Caco-2 (cell line): Measurements from ENCODE around the gene EPS15. TPM values are rescaled to one million over a fixed set of nuclear protein-coding genes. Genes with fewer than 3 reads are reported as not detected.

Experiments used
- BruUV-seq: library from RNA; stranded (reverse); fragments of 400-500 nt; replicated peaks from 2 replicates; lab custom pipeline; 2021; lab: Mats Ljungman, UMichigan
- CTCF ChIA-PET: fragments of 300-600 bp; sonication (Branson Sonifier 250); formaldehyde crosslinking; loops from one replicate; lab custom pipeline; 2022; ENCODE audit warnings: antibody characterized with exemption; lab: Charles Lee
- POLR2A ChIA-PET: fragments of 300-600 bp; sonication (Branson Sonifier 250); formaldehyde crosslinking; loops from one replicate; lab custom pipeline; 2022; ENCODE audit warnings: antibody characterized with exemption; lab: Charles Lee
- DNase-seq, 2 experiments: peaks; one replicate each; pipeline versions ENCODE4 v3.0.0 to v3.0.0-alpha.2; 2020 to 2022
- H3K27me3 ChIP-seq: replicated peaks from 2 replicates; pipeline ENCODE4 v1.6.0; 2011; ENCODE audit warnings: low read length; ENCODE audit not compliant: control insufficient read depth, insufficient read depth
- H3K36me3 ChIP-seq: 2 replicates; pipeline ENCODE4 v1.5.1; 2011; ENCODE audit warnings: low read length; ENCODE audit not compliant: control insufficient read depth, insufficient read depth
- H3K4me1 ChIP-seq: fragments of 250-450 bp; sonication (Bioruptor Pico); 2 replicates; pipeline ENCODE4 v1.5.1; 2020; ENCODE audit warnings: mild to moderate bottlenecking
- H3K4me3 ChIP-seq: 2 replicates; pipeline ENCODE4 v1.5.1; 2011; ENCODE audit warnings: low read depth, mild to moderate bottlenecking, control low read depth, low read length
- H3K9me3 ChIP-seq: fragments of 250-450 bp; sonication (Bioruptor Pico); 2 replicates; pipeline ENCODE4 v1.5.1; 2020; ENCODE audit warnings: mild to moderate bottlenecking, moderate library complexity
- H3K27ac Mint-ChIP-seq: one replicate; pipeline ENCODE4 v1.8.0; 2022; ENCODE audit warnings: mixed read lengths; ENCODE audit not compliant: unreplicated experiment
- H3K27me3 Mint-ChIP-seq: one replicate; pipeline ENCODE4 v1.8.0; 2022; ENCODE audit warnings: mixed read lengths; ENCODE audit not compliant: insufficient read depth, unreplicated experiment
- H3K36me3 Mint-ChIP-seq: one replicate; pipeline ENCODE4 v1.8.0; 2022; ENCODE audit warnings: mild to moderate bottlenecking, mixed read lengths; ENCODE audit not compliant: insufficient read depth, unreplicated experiment
- H3K4me1 Mint-ChIP-seq: one replicate; pipeline ENCODE4 v1.8.0; 2022; ENCODE audit warnings: low read depth, mixed read lengths; ENCODE audit not compliant: unreplicated experiment
- H3K4me3 Mint-ChIP-seq: one replicate; pipeline ENCODE4 v1.8.0; 2022; ENCODE audit warnings: mild to moderate bottlenecking, moderate library complexity, mixed read lengths; ENCODE audit not compliant: unreplicated experiment
- H3K9me3 Mint-ChIP-seq: one replicate; pipeline ENCODE4 v1.8.0; 2022; ENCODE audit warnings: mixed read lengths; ENCODE audit not compliant: unreplicated experiment
- intact Hi-C: fragments of 100-400 bp; cut with micrococcal nuclease; formaldehyde crosslinking; loops from one replicate; pipeline ENCODE4 v1.10.0; 2022; ENCODE audit not compliant: unreplicated experiment
- total RNA-seq: library from RNA; stranded (reverse); gene quantifications from 2 replicates; pipeline ENCODE4 v1.2.3, GENCODE V29; 2022
- TF ChIP-seq, protein P1 (sequence below), 2 experiments: fragments of 200-600 bp in 1 of 2; IDR thresholded peaks; 1 replicate in 1 of 2; 2 replicates in 1 of 2; pipeline versions ENCODE4 v1.5.1 to v1.8.0; 2011 to 2022; ENCODE audit warnings: antibody characterized with exemption in 1 of 2, control low read depth in 1 of 2, inconsistent platforms in 1 of 2, low read depth in 1 of 2, low read length in 1 of 2, mild to moderate bottlenecking in 1 of 2, moderate library complexity in 1 of 2; ENCODE audit not compliant: insufficient read depth in 1 of 2, severe bottlenecking in 1 of 2, unreplicated experiment in 1 of 2

EPS15 gene
- total RNA-seq, 1 experiment from 2014 or later, result 41.5 TPM

DNA sequence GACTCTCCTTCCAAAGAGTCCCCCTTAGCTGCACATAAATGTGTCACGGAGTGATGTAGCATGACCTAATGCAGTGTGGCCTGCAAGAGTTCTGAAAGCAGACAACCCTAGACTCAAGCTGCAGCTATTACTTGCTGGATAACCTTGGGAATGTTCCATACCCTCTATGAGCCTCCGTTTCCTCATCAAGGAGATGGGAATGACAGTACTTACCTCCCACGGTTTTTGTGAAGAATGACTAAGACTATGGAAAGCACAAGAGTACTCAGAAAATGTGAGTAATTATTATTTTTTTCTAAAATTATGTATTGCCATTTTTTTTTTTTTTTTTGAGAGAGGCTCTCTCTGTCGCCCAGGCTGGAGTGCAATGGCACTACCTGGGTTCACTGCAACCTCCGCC lies 191.7 kb downstream of the EPS15 start:
- Mint-ChIP-seq H3K4me1 (peaks cover 14% of the 10 kb centered on the region), H3K4me3 (no peak overlapping the region), H3K36me3 (no peaks in the 10 kb centered on the region), H3K27me3 (no peaks in the 10 kb centered on the region), H3K9me3 (no peaks in the 10 kb centered on the region), H3K27ac (no peak overlapping the region)
- CTCF ChIA-PET, result no interaction called here
- TF ChIP-seq, protein P1, sequence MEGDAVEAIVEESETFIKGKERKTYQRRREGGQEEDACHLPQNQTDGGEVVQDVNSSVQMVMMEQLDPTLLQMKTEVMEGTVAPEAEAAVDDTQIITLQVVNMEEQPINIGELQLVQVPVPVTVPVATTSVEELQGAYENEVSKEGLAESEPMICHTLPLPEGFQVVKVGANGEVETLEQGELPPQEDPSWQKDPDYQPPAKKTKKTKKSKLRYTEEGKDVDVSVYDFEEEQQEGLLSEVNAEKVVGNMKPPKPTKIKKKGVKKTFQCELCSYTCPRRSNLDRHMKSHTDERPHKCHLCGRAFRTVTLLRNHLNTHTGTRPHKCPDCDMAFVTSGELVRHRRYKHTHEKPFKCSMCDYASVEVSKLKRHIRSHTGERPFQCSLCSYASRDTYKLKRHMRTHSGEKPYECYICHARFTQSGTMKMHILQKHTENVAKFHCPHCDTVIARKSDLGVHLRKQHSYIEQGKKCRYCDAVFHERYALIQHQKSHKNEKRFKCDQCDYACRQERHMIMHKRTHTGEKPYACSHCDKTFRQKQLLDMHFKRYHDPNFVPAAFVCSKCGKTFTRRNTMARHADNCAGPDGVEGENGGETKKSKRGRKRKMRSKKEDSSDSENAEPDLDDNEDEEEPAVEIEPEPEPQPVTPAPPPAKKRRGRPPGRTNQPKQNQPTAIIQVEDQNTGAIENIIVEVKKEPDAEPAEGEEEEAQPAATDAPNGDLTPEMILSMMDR (IDR thresholded peaks at IDR 0.05; ENCODE audit: insufficient read depth in 1 of 2, low read depth in 1 of 2, low read length in 1 of 2, severe bottlenecking in 1 of 2, unreplicated experiment in 1 of 2), result no peak
- intact Hi-C loops, result no loop called here
- POLR2A ChIA-PET, result no interaction called here
- DNase-seq, result no peak
- no peaks in the 10 kb centered on the region for H3K9me3 ChIP-seq
- no peaks in the 10 kb centered on the region for H3K36me3 ChIP-seq
- H3K27me3 ChIP-seq, result no peaks in the 10 kb centered on the region
- no peak overlapping the region for H3K4me3 ChIP-seq
- no TSS peak for BruUV-seq
- H3K4me1 ChIP-seq, result peaks cover 20% of the 10 kb centered on the region

DNA sequence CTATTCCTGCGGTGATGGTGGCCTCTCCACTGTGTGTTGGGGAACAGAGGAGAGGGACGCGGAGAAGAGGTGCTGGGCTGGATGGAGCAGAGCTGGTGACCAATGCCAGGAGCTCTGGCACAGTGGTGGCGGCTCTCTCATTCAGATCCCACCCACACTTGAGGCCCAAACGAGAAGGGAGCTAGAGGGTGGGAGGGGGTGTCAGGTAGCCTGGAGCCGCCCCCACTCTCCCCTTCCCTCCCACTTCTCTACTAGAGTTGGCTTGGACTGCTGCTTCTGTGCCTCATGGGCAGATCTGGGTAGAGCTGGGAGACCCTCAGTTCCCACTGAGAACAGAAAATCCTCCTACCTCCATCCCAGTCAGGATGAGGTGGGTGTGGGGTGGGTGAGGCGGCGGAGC lies 192.2 kb downstream of the EPS15 start:
- no TSS peak for BruUV-seq
- ChIA-PET POLR2A (no interaction called here), CTCF (no interaction called here)

DNA sequence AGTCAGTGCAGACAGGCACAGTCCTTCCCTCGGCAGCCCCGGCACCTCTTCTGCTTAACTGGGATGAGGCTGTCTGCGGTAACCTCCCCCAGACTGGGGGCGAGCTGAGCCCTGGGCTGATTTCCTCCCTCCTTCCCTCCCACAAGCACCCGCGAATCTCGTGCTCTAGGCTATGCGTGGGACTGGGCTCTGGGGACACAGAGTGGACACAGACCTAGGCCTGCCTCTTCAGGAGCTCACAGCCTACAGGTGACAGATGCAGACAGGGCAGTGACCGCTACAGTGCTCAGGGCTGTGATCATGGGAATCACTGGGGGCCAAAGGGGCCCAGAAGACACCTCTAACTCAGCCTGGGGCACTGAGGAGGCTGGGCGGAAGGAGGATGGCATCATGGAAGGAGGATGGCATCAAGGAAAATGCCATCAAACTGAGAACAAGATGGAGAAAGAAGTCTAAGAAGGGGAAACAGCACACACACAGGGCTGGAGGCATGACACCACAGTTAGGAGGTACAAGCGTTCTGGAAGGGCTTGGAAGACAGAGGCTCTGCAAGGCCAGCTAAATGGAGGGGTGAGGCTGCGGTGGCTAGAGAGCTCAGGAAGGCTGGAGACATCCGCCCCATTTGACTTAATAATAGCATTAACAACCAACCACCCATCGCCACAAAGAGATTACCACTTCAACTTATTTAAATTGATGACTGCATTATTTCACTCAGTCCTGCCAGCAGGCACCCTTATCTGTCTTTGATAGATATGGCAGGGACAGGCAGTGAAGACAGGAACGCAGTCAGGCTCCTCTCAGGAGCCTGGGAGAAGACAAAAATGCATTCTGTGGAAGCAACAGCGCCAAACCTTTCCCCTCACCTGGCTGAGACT lies 192.9 kb downstream of the EPS15 start:
- Histone ChIP-seq H3K27me3 (no peaks in the 10 kb centered on the region), H3K36me3 (no peaks in the 10 kb centered on the region), H3K9me3 (no peaks in the 10 kb centered on the region), H3K4me3 (no peak overlapping the region), H3K4me1 (peaks cover 8% of the 10 kb centered on the region; the same call in 1 of the 2 replicates)
- TF ChIP-seq, protein P1 (IDR thresholded peaks at IDR 0.05; ENCODE audit: insufficient read depth in 1 of 2, low read depth in 1 of 2, low read length in 1 of 2, severe bottlenecking in 1 of 2, unreplicated experiment in 1 of 2), result no peak
- H3K4me3 Mint-ChIP-seq, result no peak overlapping the region
- no peak overlapping the region for H3K27ac Mint-ChIP-seq
- BruUV-seq, result no TSS peak
- DNase-seq, result no peak
- H3K27me3 Mint-ChIP-seq, result no peaks in the 10 kb centered on the region
- CTCF ChIA-PET, result no interaction called here
- no peaks in the 10 kb centered on the region for H3K36me3 Mint-ChIP-seq
- no peaks in the 10 kb centered on the region for H3K9me3 Mint-ChIP-seq
- intact Hi-C loops, result no loop called here
- H3K4me1 Mint-ChIP-seq, result peaks cover 9% of the 10 kb centered on the region
- POLR2A ChIA-PET, result no interaction called here

More for the DNA sequence above, 192.2 kb downstream of the EPS15 start:
- TF ChIP-seq, protein P1 (IDR thresholded peaks at IDR 0.05; ENCODE audit: insufficient read depth in 1 of 2, low read depth in 1 of 2, low read length in 1 of 2, severe bottlenecking in 1 of 2, unreplicated experiment in 1 of 2), result no peak
- H3K4me3 ChIP-seq, result no peak overlapping the region
- Mint-ChIP-seq H3K27ac (no peak overlapping the region), H3K4me3 (no peak overlapping the region), H3K27me3 (no peaks in the 10 kb centered on the region), H3K4me1 (peaks cover 16% of the 10 kb centered on the region), H3K36me3 (no peaks in the 10 kb centered on the region), H3K9me3 (no peaks in the 10 kb centered on the region)
- H3K4me1 ChIP-seq, result peaks cover 16% of the 10 kb centered on the region
- no peaks in the 10 kb centered on the region for H3K27me3 ChIP-seq
- intact Hi-C loops, result no loop called here
- no peaks in the 10 kb centered on the region for H3K9me3 ChIP-seq
- no peaks in the 10 kb centered on the region for H3K36me3 ChIP-seq
- no peak for DNase-seq
